HEK293T (cell line): ENCODE measurements around the gene THOC1.

Experiments
- CTCF ChIA-PET: fragments of 350-600 bp; formaldehyde crosslinking; extraction: SDS; loops from one replicate; lab custom pipeline; 2021; ENCODE audit warnings: antibody characterized with exemption, inconsistent platforms; lab: Yijun Ruan, JAX
- POLR2A ChIA-PET: fragments of 350-600 bp; formaldehyde crosslinking; extraction: SDS; loops from one replicate; lab custom pipeline; 2020; ENCODE audit warnings: antibody characterized with exemption, inconsistent platforms; lab: Yijun Ruan, JAX
- DNase-seq: peaks from one replicate; pipeline ENCODE4 v3.0.0; 2012; ENCODE audit warnings: mixed read lengths; ENCODE audit errors: extremely low spot score
- ARNT ChIP-seq: fragments of 450-650 bp; IDR thresholded peaks from 2 replicates; pipeline ENCODE4 v1.6.1; 2017; ENCODE audit warnings: mild to moderate bottlenecking
- BHLHE40 ChIP-seq: fragments of 450-650 bp; IDR thresholded peaks from 2 replicates; pipeline ENCODE4 v1.6.1; 2016; ENCODE audit warnings: mild to moderate bottlenecking, moderate library complexity, borderline replicate concordance
- CTBP1 ChIP-seq: fragments of 450-650 bp; IDR thresholded peaks from 2 replicates; pipeline ENCODE4 v1.6.1; 2016; ENCODE audit warnings: borderline replicate concordance
- ELF4 ChIP-seq: fragments of 450-650 bp; IDR thresholded peaks from 2 replicates; pipeline ENCODE4 v1.6.1; 2017; ENCODE audit warnings: antibody characterized with exemption
- FOXA1 ChIP-seq: fragments of 450-650 bp; IDR thresholded peaks from 2 replicates; pipeline ENCODE4 v1.6.1; 2016; ENCODE audit warnings: mild to moderate bottlenecking
- FOXK2 ChIP-seq: fragments of 450-650 bp; IDR thresholded peaks from 2 replicates; pipeline ENCODE4 v1.6.1; 2016; ENCODE audit warnings: mild to moderate bottlenecking
- FOXM1 ChIP-seq: fragments of 450-650 bp; IDR thresholded peaks from 2 replicates; pipeline ENCODE4 v1.6.1; 2017; ENCODE audit warnings: mild to moderate bottlenecking, borderline replicate concordance
- HDGF ChIP-seq: fragments of 450-650 bp; IDR thresholded peaks from 2 replicates; pipeline ENCODE4 v1.6.1; 2017; ENCODE audit warnings: antibody characterized with exemption, borderline replicate concordance
- L3MBTL2 ChIP-seq: fragments of 450-650 bp; conservative IDR thresholded peaks from 2 replicates; pipeline ENCODE4 v1.6.1; 2016; ENCODE audit warnings: mild to moderate bottlenecking
- LEF1 ChIP-seq: fragments of 450-650 bp; IDR thresholded peaks from 2 replicates; pipeline ENCODE4 v1.6.1; 2017; ENCODE audit warnings: mild to moderate bottlenecking, borderline replicate concordance
- NFRKB ChIP-seq: fragments of 450-650 bp; IDR thresholded peaks from 2 replicates; pipeline ENCODE4 v1.6.1; 2016; ENCODE audit warnings: mild to moderate bottlenecking, moderate library complexity
- SP1 ChIP-seq: fragments of 450-650 bp; IDR thresholded peaks from 2 replicates; pipeline ENCODE4 v1.6.1; 2017
- SUZ12 ChIP-seq: fragments of 450-650 bp; IDR thresholded peaks from 2 replicates; pipeline ENCODE4 v1.6.1; 2016; ENCODE audit warnings: mild to moderate bottlenecking
- TARDBP ChIP-seq: fragments of 450-650 bp; IDR thresholded peaks from 2 replicates; pipeline ENCODE4 v1.6.1; 2016
- ZNF384 ChIP-seq: fragments of 450-650 bp; IDR thresholded peaks from 2 replicates; pipeline ENCODE4 v1.6.1; 2016
- TF ChIP-seq, protein P1 (sequence below): fragments of 450-650 bp; IDR thresholded peaks from 2 replicates; pipeline ENCODE4 v1.6.1; 2016

THOC1 gene

GRCh38 chr18:189254-189653 lies 78.6 kb downstream of the THOC1 start:
- no peak for DNase-seq

GRCh38 chr18:183769-184168 lies 84.1 kb downstream of the THOC1 start:
- ChIA-PET POLR2A (no interaction called here), CTCF (no interaction called here)
- no peak for TF ChIP-seq FOXK2
- no peak for TF ChIP-seq SP1
- no peak for TF ChIP-seq FOXA1
- TF ChIP-seq NFRKB, result no peak
- no peak for TF ChIP-seq ARNT
- TF ChIP-seq SUZ12, result no peak
- no peak for TF ChIP-seq L3MBTL2
- TF ChIP-seq, protein P1, sequence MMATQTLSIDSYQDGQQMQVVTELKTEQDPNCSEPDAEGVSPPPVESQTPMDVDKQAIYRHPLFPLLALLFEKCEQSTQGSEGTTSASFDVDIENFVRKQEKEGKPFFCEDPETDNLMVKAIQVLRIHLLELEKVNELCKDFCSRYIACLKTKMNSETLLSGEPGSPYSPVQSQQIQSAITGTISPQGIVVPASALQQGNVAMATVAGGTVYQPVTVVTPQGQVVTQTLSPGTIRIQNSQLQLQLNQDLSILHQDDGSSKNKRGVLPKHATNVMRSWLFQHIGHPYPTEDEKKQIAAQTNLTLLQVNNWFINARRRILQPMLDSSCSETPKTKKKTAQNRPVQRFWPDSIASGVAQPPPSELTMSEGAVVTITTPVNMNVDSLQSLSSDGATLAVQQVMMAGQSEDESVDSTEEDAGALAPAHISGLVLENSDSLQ, result no peak
- no peak for TF ChIP-seq ELF4
- no peak for TF ChIP-seq ZNF384
- TF ChIP-seq CTBP1, result no peak
- TF ChIP-seq LEF1, result no peak
- no peak for TF ChIP-seq FOXM1
- no peak for TF ChIP-seq TARDBP
- TF ChIP-seq BHLHE40, result no peak
- peak; percentile 6 for DNase-seq

More at GRCh38 chr18:189254-189653, 78.6 kb downstream of the THOC1 start:
- TF ChIP-seq TARDBP, result no peak
- TF ChIP-seq LEF1, result no peak
- no peak for TF ChIP-seq FOXK2
- TF ChIP-seq CTBP1, result no peak
- TF ChIP-seq SUZ12, result no peak
- TF ChIP-seq NFRKB, result no peak
- TF ChIP-seq, protein P1, result no peak
- TF ChIP-seq ZNF384, result no peak
- TF ChIP-seq SP1, result no peak
- no peak for TF ChIP-seq FOXA1
- no peak for TF ChIP-seq ARNT
- TF ChIP-seq FOXM1, result no peak
- no peak for TF ChIP-seq L3MBTL2
- no peak for TF ChIP-seq HDGF
- no peak for TF ChIP-seq ELF4
- no peak for TF ChIP-seq BHLHE40
- ChIA-PET CTCF (no interaction called here), POLR2A (no interaction called here)

- POLR2A ChIA-PET, result no interaction called here
- no peak for TF ChIP-seq ELF4
- no peak for TF ChIP-seq SP1
- TF ChIP-seq SUZ12, result no peak
- no peak for TF ChIP-seq L3MBTL2
- TF ChIP-seq CTBP1, result no peak
- TF ChIP-seq FOXM1, result no peak
- TF ChIP-seq BHLHE40, result no peak
- TF ChIP-seq NFRKB, result no peak
- no peak for TF ChIP-seq HDGF
- TF ChIP-seq TARDBP, result no peak
- TF ChIP-seq, protein P1, result no peak
- no peak for TF ChIP-seq LEF1
- no peak for TF ChIP-seq ARNT
- no peak for TF ChIP-seq FOXK2
- TF ChIP-seq ZNF384, result no peak
- TF ChIP-seq FOXA1, result no peak
- CTCF ChIA-PET, result no interaction called here
- DNase-seq, result no peak
These were observed 86.1 kb downstream of the THOC1 start for GRCh38 chr18:181711-182110.

GRCh38 chr18:179499-179898 lies 88.3 kb downstream of the THOC1 start:
- ChIA-PET CTCF (no interaction called here), POLR2A (no interaction called here)
- TF ChIP-seq FOXM1 (no peak), NFRKB (no peak), SP1 (no peak), LEF1 (no peak), FOXK2 (no peak), ZNF384 (no peak), ELF4 (no peak), SUZ12 (no peak), CTBP1 (no peak), ARNT (no peak), HDGF (no peak), L3MBTL2 (no peak), TARDBP (no peak), FOXA1 (no peak)
- TF ChIP-seq, protein P1, result no peak
- DNase-seq, result no peak

- ChIA-PET POLR2A (no interaction called here), CTCF (no interaction called here)
These were observed 95.5 kb downstream of the THOC1 start for GRCh38 chr18:172361-172760.

More at GRCh38 chr18:172361-172760, 95.5 kb downstream of the THOC1 start:
- TF ChIP-seq ZNF384, result no peak
- no peak for TF ChIP-seq SP1
- DNase-seq, result no peak
